Measurements from ENCODE around the gene ARMC7.

- TF ChIP-seq CTCF (IDR thresholded peaks at IDR 0.05; ENCODE audit: low read depth, low read length) (no peak), EZH2phosphoT487 (IDR thresholded peaks at IDR 0.05; ENCODE audit: low read depth) (no peak)
Observed at GRCh38 chr17:75108193-75108592, 1.6 kb upstream of the ARMC7 start.

Data from OCI-LY3 (cell line).